PC-3 (cell line): ENCODE results near the gene HLF.

Source experiments
- EZH2 ChIP-seq: fragments of 300-600 bp; sonication (generic); IDR thresholded peaks from one replicate; pipeline ENCODE4 v1.6.1; 2017; ENCODE audit warnings: antibody characterized with exemption, mild to moderate bottlenecking, low read length; ENCODE audit not compliant: unreplicated experiment
- EZH2phosphoT487 ChIP-seq: fragments of 300-600 bp; sonication (generic); IDR thresholded peaks from 2 replicates; pipeline ENCODE4 v1.6.1; 2018; ENCODE audit warnings: mild to moderate bottlenecking, antibody characterized with exemption, low read length, borderline replicate concordance
- TF ChIP-seq, protein P1 (sequence below): fragments of 300-600 bp; sonication (generic); conservative IDR thresholded peaks from 2 replicates; pipeline ENCODE4 v1.5.1; 2017; ENCODE audit warnings: antibody characterized with exemption, low read depth, mild to moderate bottlenecking, low read length

DNA sequence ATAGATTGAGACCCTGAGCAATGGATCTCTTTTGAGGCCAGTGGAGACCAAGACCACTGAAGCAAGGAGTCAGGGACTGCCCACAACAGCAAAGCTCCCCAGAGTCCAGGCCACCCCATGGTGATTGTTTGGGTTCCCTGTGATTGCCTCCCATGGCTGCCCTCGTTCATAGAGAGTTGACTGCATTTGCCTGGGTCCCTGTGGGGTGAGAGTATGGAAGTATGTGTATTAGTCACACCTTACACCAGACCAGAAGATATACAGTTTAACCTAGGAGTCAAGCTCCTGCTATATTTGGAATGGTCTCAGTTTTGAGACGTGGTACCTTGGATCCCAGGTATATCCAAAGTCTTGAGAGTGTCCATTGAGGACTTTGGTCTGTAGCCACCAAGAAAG, 20.2 kb downstream of the HLF start:
- TF ChIP-seq EZH2, result no peak
- TF ChIP-seq, protein P1, sequence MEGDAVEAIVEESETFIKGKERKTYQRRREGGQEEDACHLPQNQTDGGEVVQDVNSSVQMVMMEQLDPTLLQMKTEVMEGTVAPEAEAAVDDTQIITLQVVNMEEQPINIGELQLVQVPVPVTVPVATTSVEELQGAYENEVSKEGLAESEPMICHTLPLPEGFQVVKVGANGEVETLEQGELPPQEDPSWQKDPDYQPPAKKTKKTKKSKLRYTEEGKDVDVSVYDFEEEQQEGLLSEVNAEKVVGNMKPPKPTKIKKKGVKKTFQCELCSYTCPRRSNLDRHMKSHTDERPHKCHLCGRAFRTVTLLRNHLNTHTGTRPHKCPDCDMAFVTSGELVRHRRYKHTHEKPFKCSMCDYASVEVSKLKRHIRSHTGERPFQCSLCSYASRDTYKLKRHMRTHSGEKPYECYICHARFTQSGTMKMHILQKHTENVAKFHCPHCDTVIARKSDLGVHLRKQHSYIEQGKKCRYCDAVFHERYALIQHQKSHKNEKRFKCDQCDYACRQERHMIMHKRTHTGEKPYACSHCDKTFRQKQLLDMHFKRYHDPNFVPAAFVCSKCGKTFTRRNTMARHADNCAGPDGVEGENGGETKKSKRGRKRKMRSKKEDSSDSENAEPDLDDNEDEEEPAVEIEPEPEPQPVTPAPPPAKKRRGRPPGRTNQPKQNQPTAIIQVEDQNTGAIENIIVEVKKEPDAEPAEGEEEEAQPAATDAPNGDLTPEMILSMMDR, result no peak
- TF ChIP-seq EZH2phosphoT487, result no peak
